Stimulated activated naive CD4-positive, alpha-beta T cell treated with Interleukin-2 at 50 U/mL for 16 hours (primary cell): ENCODE results near the gene GGTLC2.

Source experiments
- DNase-seq: peaks from one replicate; lab custom pipeline; 2025; lab: John Stamatoyannopoulos, UW

Gene GGTLC2

DNA sequence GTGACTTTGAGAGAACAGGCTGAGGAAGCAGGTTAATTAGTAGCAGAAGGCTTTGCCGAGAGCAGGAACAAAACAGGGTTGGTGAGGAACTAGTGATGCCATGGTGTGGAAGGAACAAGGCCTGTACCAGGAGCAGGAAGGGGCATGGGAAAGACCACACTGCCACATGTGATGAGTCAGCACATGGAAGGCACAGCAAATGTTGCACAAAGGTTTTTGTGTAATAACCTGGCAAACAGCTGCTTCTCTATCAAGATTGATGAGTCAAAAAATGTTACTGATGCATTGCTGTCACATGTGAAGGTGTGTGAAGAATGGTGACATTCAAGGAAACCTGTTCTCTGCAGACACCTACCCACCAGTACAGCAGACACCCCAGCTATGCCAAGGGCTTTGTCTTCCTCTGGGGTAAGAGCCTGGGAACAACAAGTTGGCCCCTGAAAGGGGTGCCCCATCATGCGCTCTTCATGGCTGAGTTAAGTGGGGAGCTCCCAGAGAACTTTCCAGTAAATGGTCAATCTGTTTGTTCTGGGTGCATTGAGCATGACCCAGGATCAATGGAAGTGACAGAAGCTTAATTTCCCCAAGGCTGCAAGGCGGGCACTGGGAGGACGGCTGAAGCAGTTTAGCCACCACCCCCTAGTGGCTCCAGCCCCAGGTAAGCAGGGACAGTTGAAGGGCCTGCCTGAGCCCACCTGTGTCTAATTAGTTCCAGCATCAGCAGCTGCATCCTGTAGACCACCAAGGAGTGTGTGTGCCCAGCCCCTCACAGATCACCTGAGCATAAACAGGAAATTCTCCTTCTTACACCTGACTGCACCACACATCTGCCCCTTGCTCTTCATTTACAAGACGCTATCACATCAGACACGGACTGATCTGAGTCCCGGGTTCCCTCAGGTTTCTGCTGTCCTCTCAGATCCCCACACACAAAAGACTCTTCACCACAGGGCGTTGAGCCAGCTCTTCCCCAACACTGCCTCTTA lies 47.6 kb downstream of the GGTLC2 start:
- DNase-seq, result no peak

DNA sequence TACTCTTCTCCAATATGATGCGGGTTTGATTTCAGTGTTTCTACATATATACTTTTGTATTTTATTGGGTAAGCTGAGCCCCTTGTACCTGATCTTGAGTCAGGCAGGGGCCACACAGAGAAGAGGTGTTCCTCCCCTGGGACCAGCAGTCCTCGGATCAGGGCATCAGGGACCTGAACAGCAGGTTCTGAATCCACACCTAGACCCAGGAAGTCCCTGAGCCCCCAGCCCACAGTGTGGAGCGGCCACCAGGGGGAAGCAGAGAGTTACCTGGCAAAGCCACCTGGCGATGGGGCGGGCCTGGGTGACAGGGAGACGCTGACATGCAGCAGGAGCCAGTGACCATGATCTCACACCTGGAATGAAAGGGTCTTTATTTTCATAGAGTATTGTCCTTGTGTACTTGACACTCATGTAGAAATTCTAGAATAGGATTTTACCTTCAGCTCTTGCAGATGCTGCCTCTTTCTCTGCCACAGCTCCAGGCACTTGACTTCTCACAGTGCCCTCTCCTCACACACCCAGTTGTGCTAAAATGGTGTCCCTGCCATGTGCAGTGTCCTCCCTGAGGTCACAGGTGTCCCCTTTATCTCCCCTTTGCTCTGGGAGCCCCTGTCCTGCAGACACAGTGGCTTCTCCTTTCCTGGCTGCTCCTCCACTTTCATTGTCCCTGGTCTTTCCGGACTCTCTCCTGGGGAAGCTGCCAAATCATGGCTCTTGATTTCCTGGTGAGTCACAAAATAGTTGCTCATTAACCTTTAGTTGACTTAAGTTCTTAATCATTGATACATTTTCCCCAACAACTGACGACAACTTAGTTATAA lies 48.5 kb downstream of the GGTLC2 start:
- DNase-seq, result peak; percentile 51

DNA sequence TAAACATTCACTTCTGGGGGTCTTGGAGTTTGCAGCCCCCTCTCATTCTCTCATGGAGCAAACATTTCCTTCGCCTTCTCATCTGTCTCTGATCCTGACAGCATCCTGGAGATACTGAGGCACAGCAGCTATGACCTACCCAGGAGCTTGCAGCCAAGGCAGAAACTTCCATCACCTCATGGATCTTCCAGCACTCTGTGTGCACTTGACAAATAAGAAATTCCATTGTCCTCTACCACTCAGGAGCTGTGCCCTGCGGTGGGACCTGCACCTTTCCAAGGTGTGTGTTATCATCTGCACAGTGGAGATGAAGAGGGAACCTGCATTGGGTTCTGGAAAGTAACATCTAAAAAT lies 49.1 kb downstream of the GGTLC2 start:
- DNase-seq, result no peak

DNA sequence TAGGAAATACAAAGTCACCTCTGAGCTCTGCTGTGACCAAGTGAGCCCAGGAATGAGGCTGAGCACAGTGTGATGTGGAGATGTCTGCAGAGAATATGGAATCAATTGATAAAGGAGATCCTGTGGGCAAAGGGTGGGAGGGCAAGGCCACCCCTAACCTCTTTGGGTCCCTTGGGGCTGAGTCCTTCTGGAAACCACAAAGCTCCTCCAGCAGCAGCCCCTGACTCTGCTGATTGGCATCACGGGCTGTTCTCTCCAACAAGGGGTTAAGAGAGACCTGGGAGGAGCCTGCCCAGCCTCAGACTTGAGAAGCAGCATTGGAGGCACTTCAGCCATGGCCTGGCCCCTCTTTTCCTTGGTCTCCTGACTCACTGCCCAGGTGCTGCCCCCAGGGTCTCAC lies 49.7 kb downstream of the GGTLC2 start:
- DNase-seq, result no peak

DNA sequence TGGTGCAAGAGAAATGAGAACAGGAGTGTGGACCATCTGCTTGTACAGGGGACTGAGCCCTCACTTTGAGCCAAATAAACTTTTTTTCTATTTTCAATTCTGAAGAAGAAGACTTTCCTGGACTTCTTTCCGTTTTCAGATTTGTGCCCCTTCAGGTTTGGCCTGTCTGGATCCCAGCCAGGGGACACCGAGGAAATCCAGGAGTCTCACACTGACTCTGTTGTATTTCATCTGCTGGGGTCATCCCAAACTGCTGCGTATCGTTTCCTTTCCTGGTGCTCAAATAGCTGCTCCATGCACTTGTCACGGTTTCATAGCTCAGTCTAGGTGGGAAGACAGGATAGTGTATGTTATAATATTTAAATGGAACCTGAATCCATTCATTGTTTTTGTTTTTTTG lies 51.7 kb downstream of the GGTLC2 start:
- no peak for DNase-seq
